Activated CD4-positive, alpha-beta T cell treated with anti-CD3 and anti-CD28 coated beads for 48 hours (primary cell): ENCODE measurements around the gene KMT5C.

Experiments
- DNase-seq: peaks from one replicate; pipeline ENCODE4 v3.0.0-alpha.2; 2020

KMT5C gene

DNA sequence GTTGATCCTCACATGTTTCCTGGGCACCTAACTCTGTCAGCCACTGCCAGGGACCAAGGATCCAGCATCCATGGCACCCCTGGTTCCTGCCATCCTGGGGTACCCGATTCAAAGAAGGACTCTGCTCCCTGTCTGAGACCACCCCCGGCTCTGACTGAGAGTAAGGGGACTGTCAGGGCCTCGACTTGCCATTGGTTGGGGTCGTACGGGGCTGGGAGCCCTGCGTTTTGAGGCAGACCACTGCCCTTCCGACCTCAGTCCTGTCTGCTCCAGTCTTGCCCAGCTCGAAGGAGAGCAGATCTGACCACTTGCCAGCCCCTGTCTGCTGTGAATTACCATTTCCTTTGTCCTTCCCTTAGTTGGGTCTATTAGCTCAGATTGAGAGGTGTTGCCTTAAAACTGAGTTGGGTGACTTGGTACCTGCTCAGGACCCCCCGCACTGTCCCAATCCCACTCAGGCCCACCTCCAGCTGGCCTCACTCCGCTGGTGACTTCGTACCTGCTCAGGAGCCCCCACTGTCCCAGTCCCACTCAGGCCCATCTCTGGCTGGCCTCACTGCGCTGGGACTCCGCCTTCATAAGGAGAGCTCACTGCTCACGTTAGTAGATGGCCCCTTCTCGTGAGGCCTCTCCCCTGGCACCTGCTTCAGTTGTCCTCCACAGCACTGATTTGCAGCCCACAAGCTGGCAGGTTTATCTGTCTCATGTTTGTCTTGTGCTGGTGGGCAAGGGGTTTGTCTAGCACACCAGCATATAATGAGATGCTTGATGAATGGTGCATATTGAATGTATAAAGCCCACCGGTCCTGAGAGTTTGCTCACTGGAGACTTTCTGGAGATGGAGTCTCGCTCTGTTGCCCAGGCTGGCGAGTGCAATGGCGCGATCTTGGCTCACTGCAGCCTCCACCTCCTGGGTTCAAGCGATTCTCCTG is 50.0 kb downstream of the KMT5C start:
- DNase-seq, result no peak

DNA sequence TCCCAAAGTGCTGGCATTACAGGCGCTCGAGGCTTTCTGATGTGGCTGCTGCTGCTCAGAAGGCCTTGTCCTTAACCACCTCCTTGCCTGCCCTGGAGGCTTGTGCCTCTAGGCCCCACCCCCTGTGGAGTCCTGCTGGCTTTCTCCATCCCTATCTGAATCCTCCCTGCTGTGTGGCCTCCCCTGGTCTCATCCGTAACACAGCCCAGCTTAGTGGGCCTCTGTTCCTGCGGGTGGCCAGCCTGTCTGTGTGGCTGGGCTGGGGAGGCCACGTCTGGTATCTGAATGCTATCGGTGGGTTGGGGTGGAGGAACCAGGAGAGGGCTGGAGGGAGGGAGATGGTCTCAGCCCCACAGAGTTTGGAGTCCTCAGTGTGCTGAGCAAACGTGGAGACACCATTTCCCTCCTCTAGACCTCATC is 50.8 kb downstream of the KMT5C start:
- no peak for DNase-seq

DNA sequence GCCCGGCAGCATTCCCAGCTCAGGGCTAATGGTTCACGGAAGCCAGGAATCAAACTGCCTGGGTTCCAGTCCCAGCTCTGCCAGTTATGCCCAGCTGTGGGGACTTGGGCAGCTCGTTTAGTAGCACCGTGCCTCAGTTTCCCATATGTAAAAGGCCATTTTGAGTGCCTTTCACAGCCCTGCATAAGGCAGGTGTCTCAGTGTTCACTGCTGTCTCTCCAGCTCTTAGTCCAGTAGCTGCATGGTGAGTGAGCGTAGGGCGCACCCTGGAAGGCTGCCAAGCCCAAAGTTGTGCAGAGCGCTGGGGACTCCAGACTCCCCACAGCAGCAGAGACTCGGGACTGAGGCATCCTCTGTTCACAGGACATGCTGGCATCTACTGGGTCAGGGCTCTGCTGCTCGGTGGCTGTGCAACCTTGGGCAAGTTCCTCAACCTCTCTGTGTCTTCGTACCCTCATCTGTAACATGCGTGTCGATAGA is 51.6 kb downstream of the KMT5C start:
- no peak for DNase-seq

DNA sequence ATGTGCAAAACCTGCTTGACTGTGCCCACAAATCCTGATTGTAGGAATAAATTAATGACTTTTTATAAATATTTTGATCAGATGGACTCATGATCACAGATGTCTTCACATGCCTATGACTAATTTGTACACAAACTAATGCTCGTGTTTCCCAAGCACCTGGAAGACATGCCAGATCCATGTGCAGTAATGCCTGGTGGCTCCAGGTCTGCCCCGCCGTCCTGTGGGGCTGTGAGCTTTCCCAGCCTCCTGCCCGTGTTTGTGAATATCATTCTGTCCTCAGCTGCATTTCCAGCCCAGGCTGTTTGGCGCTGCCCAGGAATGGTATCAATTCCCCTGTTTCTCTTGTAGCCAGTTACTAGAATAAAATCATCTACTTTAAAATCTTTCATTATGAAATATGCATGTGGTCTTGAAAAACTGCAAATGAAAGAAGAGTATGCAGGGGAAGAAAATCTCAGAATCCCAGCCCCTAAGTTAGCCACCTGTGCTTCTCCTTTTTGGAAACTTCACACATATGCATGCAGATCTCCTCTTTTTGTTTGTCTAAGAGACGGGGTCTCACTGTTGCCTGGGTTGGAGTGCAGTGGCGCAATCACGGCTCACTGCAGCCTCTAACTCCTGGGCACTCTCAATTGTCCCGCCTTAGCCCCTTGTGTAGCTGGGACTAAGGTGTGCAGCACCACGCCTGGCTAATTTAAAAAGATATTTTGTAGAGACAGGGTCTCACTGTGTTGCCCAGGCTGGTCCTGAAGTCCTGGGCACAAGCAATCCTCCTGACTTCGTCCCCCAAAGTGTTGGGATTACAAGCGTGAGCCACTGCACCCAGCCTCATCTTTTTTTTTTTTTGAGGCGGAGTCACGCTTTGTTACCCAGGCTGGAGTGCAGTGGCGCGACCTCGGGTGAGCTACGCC is 52.3 kb downstream of the KMT5C start:
- no peak for DNase-seq

DNA sequence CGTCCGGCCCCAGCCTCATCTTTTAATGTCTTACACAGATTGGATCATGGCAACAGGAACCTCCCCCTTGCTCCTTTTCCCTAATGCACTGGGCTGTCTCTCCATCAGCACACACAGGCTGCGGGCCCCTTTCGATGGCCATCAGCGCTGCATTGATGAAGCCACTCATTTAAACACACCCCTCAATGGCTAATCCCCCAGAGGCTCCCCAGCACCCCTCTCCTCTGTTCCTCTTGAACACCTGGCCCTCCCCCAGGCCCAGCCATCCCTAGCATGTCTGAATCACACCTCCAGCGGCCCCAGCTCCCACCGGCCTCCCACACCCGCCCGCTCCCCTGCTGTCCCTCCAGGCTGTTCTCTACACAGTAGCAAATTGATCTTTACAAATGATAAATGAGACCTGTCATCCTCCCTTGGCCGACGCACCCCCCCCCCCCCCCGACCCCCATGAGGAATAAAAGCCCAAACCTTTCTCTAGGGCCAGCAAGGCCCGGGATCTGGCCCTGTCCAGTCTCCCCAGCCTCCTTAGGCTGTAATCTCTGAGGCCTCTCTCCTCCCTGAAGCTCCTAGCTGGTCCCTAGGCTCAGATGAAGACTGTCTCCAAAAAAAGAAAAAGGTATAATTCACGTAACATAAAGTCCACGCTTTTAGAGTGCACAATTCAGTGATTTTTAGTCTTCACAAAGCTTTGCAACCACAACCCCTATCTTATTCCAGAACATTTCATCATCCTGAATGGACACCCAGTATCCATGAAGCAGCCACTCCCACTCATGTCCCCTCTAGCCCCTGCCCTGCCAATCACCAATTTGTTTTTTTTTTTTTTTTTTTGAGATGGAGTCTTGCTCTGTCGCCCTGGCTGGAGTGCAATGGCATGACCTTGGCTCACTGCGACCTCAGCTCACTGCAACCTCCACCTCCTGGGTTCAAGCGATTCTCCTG is 53.4 kb downstream of the KMT5C start:
- no peak for DNase-seq
